Superior temporal gyrus (tissue), 1 donor: ENCODE results near the gene KCNH2.

ENCODE experiments used
- DNase-seq: peaks from one replicate; pipeline ENCODE4 v3.0.0-alpha.2; 2016; ENCODE audit errors: extremely low spot score

KCNH2 gene

GRCh38 chr7:150959739-150960734, 18.1 kb downstream of the KCNH2 start:
- DNase-seq, result no peak

- no peak for DNase-seq
These were observed 19.0 kb downstream of the KCNH2 start for GRCh38 chr7:150959081-150959480.

GRCh38 chr7:150958597-150958996, 19.5 kb downstream of the KCNH2 start:
- no peak for DNase-seq

- no peak for DNase-seq
These were observed 20.0 kb downstream of the KCNH2 start for GRCh38 chr7:150958062-150958552.

GRCh38 chr7:150957133-150958020, 20.7 kb downstream of the KCNH2 start:
- DNase-seq, result no peak

GRCh38 chr7:150956395-150957132, 21.6 kb downstream of the KCNH2 start:
- DNase-seq, result no peak

GRCh38 chr7:150955519-150956394, 22.4 kb downstream of the KCNH2 start:
- no peak for DNase-seq

GRCh38 chr7:150954986-150955518, 23.1 kb downstream of the KCNH2 start:
- DNase-seq, result no peak

- no peak for DNase-seq
These were observed 23.7 kb downstream of the KCNH2 start for GRCh38 chr7:150954201-150954985.

- DNase-seq, result no peak
These were observed 24.8 kb downstream of the KCNH2 start for GRCh38 chr7:150953061-150953997.

- no peak for DNase-seq
These were observed 25.6 kb downstream of the KCNH2 start for GRCh38 chr7:150952331-150953050.

- no peak for DNase-seq
These were observed 26.6 kb downstream of the KCNH2 start for GRCh38 chr7:150951521-150951920.

- no peak for DNase-seq
These were observed 27.0 kb downstream of the KCNH2 start for GRCh38 chr7:150951181-150951520.

GRCh38 chr7:150950496-150951180, 27.5 kb downstream of the KCNH2 start:
- DNase-seq, result no peak

- DNase-seq, result no peak
These were observed 28.1 kb downstream of the KCNH2 start for GRCh38 chr7:150949971-150950491.

- no peak for DNase-seq
These were observed 28.6 kb downstream of the KCNH2 start for GRCh38 chr7:150949564-150949963.

GRCh38 chr7:150948791-150949251, 29.3 kb downstream of the KCNH2 start:
- DNase-seq, result no peak
